ENCODE measurements around the gene KLHDC7A. TPM values are rescaled to one million over a fixed set of nuclear protein-coding genes. Genes with fewer than 3 reads are reported as not detected.

The KLHDC7A gene
- total RNA-seq, 2 donors from 2014 or later, result 4.4 to 7.2 TPM

DNA sequence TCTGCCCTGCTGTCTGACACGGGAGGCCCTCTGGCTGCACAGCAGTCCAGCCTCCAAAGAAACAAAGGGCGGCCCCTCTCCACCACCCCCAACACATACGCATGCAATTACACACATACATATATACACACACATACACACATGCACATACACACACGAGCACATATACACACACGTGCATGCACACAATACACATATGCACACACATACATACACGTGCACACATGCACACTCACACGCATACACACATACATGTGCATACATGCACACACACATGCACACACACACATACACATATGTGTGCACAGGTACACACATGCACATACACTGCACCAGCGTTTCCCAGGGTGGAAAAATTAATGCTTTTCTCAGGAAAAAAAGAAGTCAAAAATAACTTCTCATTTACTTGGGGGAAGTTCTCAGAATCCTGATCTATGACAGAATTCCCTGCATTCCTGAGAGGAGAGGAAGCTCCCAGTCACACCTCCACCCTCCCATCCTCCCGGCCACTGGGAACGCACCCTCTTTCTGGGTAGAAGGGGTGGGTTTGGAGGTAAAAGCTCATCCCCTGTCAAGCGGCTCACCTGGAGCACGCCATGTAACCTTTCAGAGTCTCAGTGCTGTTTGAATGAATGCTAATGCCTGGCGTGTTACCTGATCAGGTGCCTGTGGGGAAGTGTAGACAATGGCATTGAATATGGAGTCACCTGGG lies 33.1 kb upstream of the KLHDC7A start:
- H3K27me3 ChIP-seq (ENCODE audit: control insufficient read depth, insufficient read depth, low read length, poor library complexity, severe bottlenecking), result no peaks in the 10 kb centered on the region
- H3K9me3 ChIP-seq (ENCODE audit: control insufficient read depth, low read length), result peaks cover 7% of the 10 kb centered on the region
- peaks cover 33% of the 10 kb centered on the region for H3K4me1 Mint-ChIP-seq
- no peak overlapping the region for H3K9ac ChIP-seq (ENCODE audit: extremely low read depth, low read length, poor library complexity, severe bottlenecking)
- H3K27me3 Mint-ChIP-seq (ENCODE audit: insufficient read depth), result peaks cover 4% of the 10 kb centered on the region
- H3K4me3 Mint-ChIP-seq, result no peak overlapping the region
- no peak overlapping the region for H3K27ac Mint-ChIP-seq
- TF ChIP-seq, protein P1, sequence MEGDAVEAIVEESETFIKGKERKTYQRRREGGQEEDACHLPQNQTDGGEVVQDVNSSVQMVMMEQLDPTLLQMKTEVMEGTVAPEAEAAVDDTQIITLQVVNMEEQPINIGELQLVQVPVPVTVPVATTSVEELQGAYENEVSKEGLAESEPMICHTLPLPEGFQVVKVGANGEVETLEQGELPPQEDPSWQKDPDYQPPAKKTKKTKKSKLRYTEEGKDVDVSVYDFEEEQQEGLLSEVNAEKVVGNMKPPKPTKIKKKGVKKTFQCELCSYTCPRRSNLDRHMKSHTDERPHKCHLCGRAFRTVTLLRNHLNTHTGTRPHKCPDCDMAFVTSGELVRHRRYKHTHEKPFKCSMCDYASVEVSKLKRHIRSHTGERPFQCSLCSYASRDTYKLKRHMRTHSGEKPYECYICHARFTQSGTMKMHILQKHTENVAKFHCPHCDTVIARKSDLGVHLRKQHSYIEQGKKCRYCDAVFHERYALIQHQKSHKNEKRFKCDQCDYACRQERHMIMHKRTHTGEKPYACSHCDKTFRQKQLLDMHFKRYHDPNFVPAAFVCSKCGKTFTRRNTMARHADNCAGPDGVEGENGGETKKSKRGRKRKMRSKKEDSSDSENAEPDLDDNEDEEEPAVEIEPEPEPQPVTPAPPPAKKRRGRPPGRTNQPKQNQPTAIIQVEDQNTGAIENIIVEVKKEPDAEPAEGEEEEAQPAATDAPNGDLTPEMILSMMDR (conservative IDR thresholded peaks at IDR 0.05), result no peak
- WGBS, 2 experiments (ENCODE audit: insufficient coverage in 1 of 2, insufficient read length in 1 of 2), result 84 to 90% methylated on average over 6 to 13 of the region's 13 CpGs
- DNase-seq, result peak; percentile 79
- H3K9me3 Mint-ChIP-seq, result peaks cover 4% of the 10 kb centered on the region
- H3K4me1 ChIP-seq (ENCODE audit: control insufficient read depth, insufficient read depth, low read length), result peaks cover 15% of the 10 kb centered on the region
- no peaks in the 10 kb centered on the region for H3K36me3 Mint-ChIP-seq (ENCODE audit: low read depth)
- no peaks in the 10 kb centered on the region for H3K36me3 ChIP-seq (ENCODE audit: control insufficient read depth, insufficient read depth, low read length)
- peak overlapping the region; percentile 55 for H3K4me3 ChIP-seq (ENCODE audit: low read length)
- no peak overlapping the region for H3K27ac ChIP-seq (ENCODE audit: low read depth, low read length)

- Mint-ChIP-seq H3K9me3 (peaks cover 4% of the 10 kb centered on the region), H3K4me3 (no peak overlapping the region), H3K36me3 (ENCODE audit: low read depth) (no peaks in the 10 kb centered on the region), H3K4me1 (peaks cover 33% of the 10 kb centered on the region), H3K27me3 (ENCODE audit: insufficient read depth) (peaks cover 4% of the 10 kb centered on the region), H3K27ac (no peak overlapping the region)
- 21 to 26% methylated on average over 4 of the region's 4 CpGs for WGBS, 2 experiments (ENCODE audit: insufficient coverage in 1 of 2, insufficient read length in 1 of 2)
- Histone ChIP-seq H3K36me3 (ENCODE audit: control insufficient read depth, insufficient read depth, low read length) (no peaks in the 10 kb centered on the region), H3K4me3 (ENCODE audit: low read length) (no peak overlapping the region), H3K27ac (ENCODE audit: low read depth, low read length) (no peak overlapping the region), H3K4me1 (ENCODE audit: control insufficient read depth, insufficient read depth, low read length) (peaks cover 15% of the 10 kb centered on the region), H3K27me3 (ENCODE audit: control insufficient read depth, insufficient read depth, low read length, poor library complexity, severe bottlenecking) (no peaks in the 10 kb centered on the region), H3K9me3 (ENCODE audit: control insufficient read depth, low read length) (peaks cover 7% of the 10 kb centered on the region), H3K9ac (ENCODE audit: extremely low read depth, low read length, poor library complexity, severe bottlenecking) (no peak overlapping the region)
- peak; percentile 76 for DNase-seq
- TF ChIP-seq, protein P1 (conservative IDR thresholded peaks at IDR 0.05), result peak; percentile 46
Observed at GRCh38 chr1:18448889-18449288, 31.8 kb upstream of the KLHDC7A start.

GRCh38 chr1:18452550-18452949 lies 28.2 kb upstream of the KLHDC7A start:
- Histone ChIP-seq H3K4me1 (ENCODE audit: control insufficient read depth, insufficient read depth, low read length) (peaks cover 13% of the 10 kb centered on the region), H3K36me3 (ENCODE audit: control insufficient read depth, insufficient read depth, low read length) (no peaks in the 10 kb centered on the region), H3K9ac (ENCODE audit: extremely low read depth, low read length, poor library complexity, severe bottlenecking) (no peak overlapping the region), H3K9me3 (ENCODE audit: control insufficient read depth, low read length) (no peaks in the 10 kb centered on the region), H3K4me3 (ENCODE audit: low read length) (no peak overlapping the region), H3K27me3 (ENCODE audit: control insufficient read depth, insufficient read depth, low read length, poor library complexity, severe bottlenecking) (no peaks in the 10 kb centered on the region), H3K27ac (ENCODE audit: low read depth, low read length) (no peak overlapping the region)
- TF ChIP-seq, protein P1 (conservative IDR thresholded peaks at IDR 0.05), result no peak
- Mint-ChIP-seq H3K27me3 (ENCODE audit: insufficient read depth) (peaks cover 5% of the 10 kb centered on the region), H3K27ac (no peak overlapping the region), H3K4me3 (no peak overlapping the region), H3K9me3 (no peaks in the 10 kb centered on the region), H3K36me3 (ENCODE audit: low read depth) (no peaks in the 10 kb centered on the region), H3K4me1 (peaks cover 22% of the 10 kb centered on the region)
- DNase-seq, result peak; percentile 65

Data from endodermal cell (in vitro differentiated cells).